Measurements from ENCODE around the gene PPP2R3A. TPM values are rescaled to one million over a fixed set of nuclear protein-coding genes. Genes with fewer than 3 reads are reported as not detected.

Gene PPP2R3A
- total RNA-seq, 1 donor from 2014 or later = 16.5 TPM

DNA sequence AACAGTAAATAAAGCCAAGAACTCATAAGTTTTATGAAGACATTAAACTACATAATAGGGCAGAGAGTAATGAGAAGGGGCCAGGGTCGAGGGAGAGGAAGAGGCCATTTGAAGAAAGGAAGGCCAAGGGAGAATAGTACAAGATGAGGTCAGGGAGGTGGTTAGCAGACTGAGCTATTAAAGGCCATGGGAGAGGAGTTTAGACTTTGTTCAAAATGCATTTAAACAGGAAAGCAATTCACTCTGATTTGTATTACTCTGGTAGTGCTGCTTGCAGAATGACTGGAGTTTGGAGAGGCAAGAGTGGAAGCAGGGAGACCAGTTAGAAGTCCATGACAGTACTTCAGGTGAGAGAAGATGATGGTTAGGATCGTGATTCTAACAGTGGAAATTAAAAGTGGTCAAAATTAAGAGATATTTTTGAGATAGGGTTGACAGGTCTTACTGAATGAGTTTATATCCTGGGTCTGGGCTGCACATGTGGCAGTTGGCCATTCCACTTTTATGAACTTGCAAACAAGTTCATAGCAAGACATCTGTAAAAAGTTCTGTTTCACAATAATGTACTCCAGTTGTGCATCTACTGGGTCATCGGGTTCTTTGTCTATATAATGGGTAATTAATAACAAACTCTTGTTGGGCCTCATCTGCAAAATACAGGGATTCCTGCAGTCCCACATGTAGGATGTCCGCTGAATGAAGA lies 16.3 kb downstream of the PPP2R3A start:
- H3K9me3 Mint-ChIP-seq = no peaks in the 10 kb centered on the region
- DNase-seq (ENCODE audit: extremely low spot score, unreplicated experiment) = no peak
- H3K4me3 Mint-ChIP-seq = no peak overlapping the region
- no peaks in the 10 kb centered on the region for H3K4me1 Mint-ChIP-seq (ENCODE audit: unreplicated experiment)
- TF ChIP-seq, protein P1, sequence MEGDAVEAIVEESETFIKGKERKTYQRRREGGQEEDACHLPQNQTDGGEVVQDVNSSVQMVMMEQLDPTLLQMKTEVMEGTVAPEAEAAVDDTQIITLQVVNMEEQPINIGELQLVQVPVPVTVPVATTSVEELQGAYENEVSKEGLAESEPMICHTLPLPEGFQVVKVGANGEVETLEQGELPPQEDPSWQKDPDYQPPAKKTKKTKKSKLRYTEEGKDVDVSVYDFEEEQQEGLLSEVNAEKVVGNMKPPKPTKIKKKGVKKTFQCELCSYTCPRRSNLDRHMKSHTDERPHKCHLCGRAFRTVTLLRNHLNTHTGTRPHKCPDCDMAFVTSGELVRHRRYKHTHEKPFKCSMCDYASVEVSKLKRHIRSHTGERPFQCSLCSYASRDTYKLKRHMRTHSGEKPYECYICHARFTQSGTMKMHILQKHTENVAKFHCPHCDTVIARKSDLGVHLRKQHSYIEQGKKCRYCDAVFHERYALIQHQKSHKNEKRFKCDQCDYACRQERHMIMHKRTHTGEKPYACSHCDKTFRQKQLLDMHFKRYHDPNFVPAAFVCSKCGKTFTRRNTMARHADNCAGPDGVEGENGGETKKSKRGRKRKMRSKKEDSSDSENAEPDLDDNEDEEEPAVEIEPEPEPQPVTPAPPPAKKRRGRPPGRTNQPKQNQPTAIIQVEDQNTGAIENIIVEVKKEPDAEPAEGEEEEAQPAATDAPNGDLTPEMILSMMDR (conservative IDR thresholded peaks at IDR 0.05) = no peak
- H3K36me3 Mint-ChIP-seq = no peaks in the 10 kb centered on the region
- no peak overlapping the region for H3K27ac Mint-ChIP-seq
- no peaks in the 10 kb centered on the region for H3K27me3 Mint-ChIP-seq

DNA sequence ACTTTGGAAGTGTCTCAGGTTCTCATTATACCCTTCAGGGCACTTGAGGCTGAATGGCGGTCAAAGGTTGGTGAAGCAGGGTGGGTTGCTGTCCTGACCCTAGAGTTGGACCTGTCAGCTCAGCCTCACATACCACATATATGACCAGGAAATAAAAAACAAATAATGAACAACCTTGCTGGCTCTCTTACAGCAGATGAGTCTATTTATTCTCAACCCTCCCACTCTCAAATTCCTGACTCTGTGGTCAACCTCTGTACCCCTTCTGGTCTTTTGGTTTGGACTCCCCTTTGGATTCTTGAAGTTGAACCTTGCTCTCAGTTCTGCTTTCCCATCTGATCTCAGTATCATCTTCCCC lies 16.9 kb downstream of the PPP2R3A start:
- H3K4me3 Mint-ChIP-seq = no peak overlapping the region
- H3K27me3 Mint-ChIP-seq = no peaks in the 10 kb centered on the region
- H3K27ac Mint-ChIP-seq = no peak overlapping the region
- TF ChIP-seq, protein P1 (conservative IDR thresholded peaks at IDR 0.05) = no peak
- H3K4me1 Mint-ChIP-seq (ENCODE audit: unreplicated experiment) = no peaks in the 10 kb centered on the region
- no peaks in the 10 kb centered on the region for H3K9me3 Mint-ChIP-seq
- DNase-seq (ENCODE audit: extremely low spot score, unreplicated experiment) = no peak
- H3K36me3 Mint-ChIP-seq = no peaks in the 10 kb centered on the region

DNA sequence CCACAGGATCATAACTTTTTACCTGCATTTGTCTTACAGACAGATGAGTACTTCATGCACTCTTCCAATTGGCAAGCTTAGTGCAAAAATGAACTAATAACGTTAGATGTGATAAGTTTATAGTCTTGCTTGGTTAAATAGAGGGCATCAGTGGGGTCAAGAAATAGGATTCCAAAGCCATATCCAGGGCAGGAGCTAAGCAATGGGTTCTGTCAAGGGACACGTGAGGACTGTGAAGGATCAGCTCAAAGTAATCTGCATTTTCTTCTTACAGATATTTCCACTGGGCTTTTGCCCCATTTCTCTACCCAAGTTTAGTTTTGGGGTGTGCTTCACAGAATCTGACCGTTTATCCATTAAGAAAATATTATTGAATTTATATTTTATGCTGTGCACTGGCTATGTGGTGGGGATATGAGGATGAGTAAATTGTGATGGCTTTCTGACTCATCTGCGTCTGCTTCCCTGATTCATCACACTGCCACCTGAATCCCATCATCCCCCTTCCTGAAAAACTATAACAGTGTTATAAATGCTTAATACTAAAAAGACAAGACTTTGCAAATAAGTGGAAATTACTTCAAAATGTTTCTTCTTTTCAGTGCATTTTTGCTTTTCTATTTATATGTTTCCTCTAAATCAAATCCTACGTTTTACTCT lies 17.5 kb downstream of the PPP2R3A start:
- no peak overlapping the region for H3K4me3 Mint-ChIP-seq
- no peaks in the 10 kb centered on the region for H3K36me3 Mint-ChIP-seq
- H3K27ac Mint-ChIP-seq = no peak overlapping the region
- H3K4me1 Mint-ChIP-seq (ENCODE audit: unreplicated experiment) = no peaks in the 10 kb centered on the region
- TF ChIP-seq, protein P1 (conservative IDR thresholded peaks at IDR 0.05) = no peak
- H3K9me3 Mint-ChIP-seq = no peaks in the 10 kb centered on the region
- DNase-seq (ENCODE audit: extremely low spot score, unreplicated experiment) = no peak
- H3K27me3 Mint-ChIP-seq = no peaks in the 10 kb centered on the region

DNA sequence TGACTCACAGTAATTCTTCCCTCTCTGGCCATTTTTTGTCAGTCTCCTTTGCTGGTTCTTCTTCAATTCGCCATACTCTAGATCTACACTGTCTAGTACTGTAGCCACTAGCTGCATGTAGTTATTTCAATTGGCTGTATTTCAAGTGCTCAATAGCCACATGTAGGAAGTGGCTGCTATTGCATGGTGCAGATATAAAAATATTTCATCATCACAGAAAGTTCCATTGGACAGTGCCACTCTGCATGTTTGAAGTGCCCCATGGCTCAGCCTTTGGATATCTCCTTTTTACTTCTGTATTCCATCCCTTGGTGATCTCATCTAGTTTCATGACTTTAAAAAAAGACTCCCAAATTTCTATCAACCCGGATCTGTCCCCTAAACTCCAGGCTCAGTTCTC lies 22.1 kb downstream of the PPP2R3A start:
- Mint-ChIP-seq H3K27ac (no peak overlapping the region), H3K9me3 (no peaks in the 10 kb centered on the region), H3K4me1 (ENCODE audit: unreplicated experiment) (no peaks in the 10 kb centered on the region), H3K27me3 (no peaks in the 10 kb centered on the region), H3K36me3 (no peaks in the 10 kb centered on the region), H3K4me3 (no peak overlapping the region)
- DNase-seq (ENCODE audit: extremely low spot score, unreplicated experiment) = no peak
- TF ChIP-seq, protein P1 (conservative IDR thresholded peaks at IDR 0.05) = no peak

DNA sequence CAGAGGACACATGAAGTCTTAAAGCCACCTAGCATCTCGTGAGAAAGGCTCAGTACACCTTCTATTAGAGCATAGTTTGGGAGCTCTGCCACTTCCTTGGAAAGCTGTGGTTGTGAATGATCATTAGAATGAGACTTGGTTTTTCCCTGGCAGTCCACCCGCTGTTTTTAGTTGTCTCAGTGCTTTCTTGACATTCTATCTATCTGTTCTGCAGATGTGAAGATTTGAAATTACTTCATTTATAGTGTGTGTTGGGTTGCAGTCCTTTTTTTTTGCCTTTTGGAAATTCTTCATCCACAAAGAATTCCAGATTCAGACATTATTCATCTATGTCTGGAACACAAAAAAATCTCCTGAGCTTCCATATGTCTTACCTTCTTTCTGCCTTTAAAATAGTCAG lies 23.7 kb downstream of the PPP2R3A start:
- DNase-seq (ENCODE audit: extremely low spot score, unreplicated experiment) = no peak
- no peaks in the 10 kb centered on the region for H3K27me3 Mint-ChIP-seq
- H3K9me3 Mint-ChIP-seq = no peaks in the 10 kb centered on the region
- no peaks in the 10 kb centered on the region for H3K4me1 Mint-ChIP-seq (ENCODE audit: unreplicated experiment)
- no peak overlapping the region for H3K27ac Mint-ChIP-seq
- no peak overlapping the region for H3K4me3 Mint-ChIP-seq
- H3K36me3 Mint-ChIP-seq = no peaks in the 10 kb centered on the region
- TF ChIP-seq, protein P1 (conservative IDR thresholded peaks at IDR 0.05) = no peak

All from type B pancreatic cell (in vitro differentiated cells).